SK-N-SH (cell line): ENCODE results near the gene COL24A1. TPM values are rescaled to one million over a fixed set of nuclear protein-coding genes. Genes with fewer than 3 reads are reported as not detected.

Experiments
- CTCF ChIA-PET: fragments of 300-600, 350-600 bp; formaldehyde crosslinking; extraction: SDS; loops from one replicate; lab custom pipeline; 2021; lab: Yijun Ruan, JAX
- POLR2A ChIA-PET: fragments of 350-600 bp; sonication (Branson Sonifier 250); formaldehyde crosslinking; extraction: SDS; loops from one replicate; lab custom pipeline; 2020; ENCODE audit warnings: antibody characterized with exemption, inconsistent platforms; lab: Yijun Ruan, JAX
- DNase-seq: peaks from one replicate; pipeline ENCODE4 v3.0.0; 2012
- H2AFZ ChIP-seq: fragments of 200-600 bp; sonication (generic); 2 replicates; pipeline ENCODE4 v1.8.1; 2016; ENCODE audit warnings: antibody characterized with exemption, mild to moderate bottlenecking, low read depth
- H3F3A ChIP-seq: fragments of 200-600 bp; sonication (generic); replicated peaks from 2 replicates; pipeline ENCODE3; 2016; ENCODE audit warnings: antibody characterized with exemption, mild to moderate bottlenecking; ENCODE audit not compliant: insufficient read depth
- H3K27ac ChIP-seq, 2 experiments: fragments of 200-500 bp in 1 of 2; fragments of 200-600 bp in 1 of 2; sonication (Bioruptor generic) in 1 of 2; sonication (generic), shearing (Covaris generic) in 1 of 2; 2 replicates each; pipeline versions ENCODE4 v1.5.1 to v1.6.1; 2014 to 2016; ENCODE audit warnings: low read depth in 2 of 2, inconsistent platforms in 1 of 2, low read length in 1 of 2, mild to moderate bottlenecking in 1 of 2, mixed read lengths in 1 of 2
- H3K27me3 ChIP-seq: fragments of 200-600 bp; sonication (generic), shearing (Covaris generic); 2 replicates; pipeline ENCODE4 v1.6.1; 2016; ENCODE audit warnings: mixed run types; ENCODE audit not compliant: insufficient read depth
- H3K36me3 ChIP-seq, 2 experiments: fragments of 200-500 bp in 1 of 2; fragments of 200-600 bp in 1 of 2; sonication (Bioruptor generic) in 1 of 2; sonication (generic) in 1 of 2; replicated peaks in 1 of 2; 2 replicates each; pipeline versions ENCODE3 to v1.5.1; 2014 to 2016; ENCODE audit warnings: low read length in 1 of 2, mild to moderate bottlenecking in 1 of 2; ENCODE audit not compliant: insufficient read depth in 2 of 2, control insufficient read depth in 1 of 2
- H3K4me1 ChIP-seq, 2 experiments: fragments of 200-500 bp in 1 of 2; fragments of 200-600 bp in 1 of 2; sonication (Bioruptor generic) in 1 of 2; sonication (generic), shearing (Covaris generic) in 1 of 2; 2 replicates each; pipeline versions ENCODE4 v1.5.1 to v1.6.1; 2014 to 2016; ENCODE audit warnings: low read depth in 1 of 2, low read length in 1 of 2, mixed run types in 1 of 2; ENCODE audit not compliant: insufficient read depth in 2 of 2, control insufficient read depth in 1 of 2
- H3K4me2 ChIP-seq: fragments of 200-600 bp; sonication (generic), shearing (Covaris generic); 2 replicates; pipeline ENCODE4 v1.6.1; 2017; ENCODE audit warnings: mixed run types
- H3K4me3 ChIP-seq, 2 experiments: fragments of 200-500 bp in 1 of 2; fragments of 200-600 bp in 1 of 2; sonication (Bioruptor generic) in 1 of 2; sonication (generic), shearing (Covaris generic) in 1 of 2; 2 replicates each; pipeline versions ENCODE4 v1.5.1 to v1.8.1; 2014 to 2016; ENCODE audit warnings: low read depth in 2 of 2, inconsistent platforms in 1 of 2, low read length in 1 of 2, mild to moderate bottlenecking in 1 of 2, mixed read lengths in 1 of 2, moderate library complexity in 1 of 2
- H3K79me2 ChIP-seq: fragments of 200-600 bp; sonication (generic); 2 replicates; pipeline ENCODE4 v1.8.1; 2017; ENCODE audit warnings: mild to moderate bottlenecking; ENCODE audit not compliant: insufficient read depth
- H3K9ac ChIP-seq: fragments of 200-600 bp; sonication (generic); 2 replicates; pipeline ENCODE4 v1.6.1; 2017; ENCODE audit warnings: mixed run types
- H3K9me2 ChIP-seq: fragments of 200-600 bp; sonication (generic); 2 replicates; pipeline ENCODE4 v1.6.1; 2017; ENCODE audit warnings: mixed run types
- H3K9me3 ChIP-seq: fragments of 200-600 bp; sonication (generic); 2 replicates; pipeline ENCODE4 v1.6.1; 2017; ENCODE audit warnings: mixed run types, mild to moderate bottlenecking, moderate library complexity
- H4K20me1 ChIP-seq: fragments of 200-600 bp; sonication (generic); 2 replicates; pipeline ENCODE4 v1.6.1; 2017; ENCODE audit warnings: mild to moderate bottlenecking, mixed run types; ENCODE audit not compliant: insufficient read depth
- CHD2 ChIP-seq: fragments of 150-350 bp; IDR thresholded peaks from 2 replicates; pipeline ENCODE4 v1.6.1; 2018; ENCODE audit warnings: low read length; ENCODE audit not compliant: partially characterized antibody
- EZH2phosphoT487 ChIP-seq: fragments of 200-600 bp; sonication (generic); IDR thresholded peaks from 2 replicates; pipeline ENCODE4 v1.6.1; 2017; ENCODE audit warnings: low read depth, mixed run types, mild to moderate bottlenecking, antibody characterized with exemption, moderate library complexity, borderline replicate concordance
- FOSL2 ChIP-seq: IDR thresholded peaks from 2 replicates; pipeline ENCODE4 v1.4.0; 2012; ENCODE audit warnings: low read depth, mild to moderate bottlenecking, moderate library complexity, borderline replicate concordance
- MXI1 ChIP-seq: IDR thresholded peaks from 2 replicates; pipeline ENCODE4 v1.6.1; 2012; ENCODE audit warnings: mild to moderate bottlenecking, low read depth, low read length, improper control_type of control experiment
- NFIC ChIP-seq: IDR thresholded peaks from 2 replicates; pipeline ENCODE4 v1.4.0; 2012; ENCODE audit warnings: borderline replicate concordance
- NRF1 ChIP-seq: IDR thresholded peaks from 2 replicates; pipeline ENCODE4 v1.6.1; 2012; ENCODE audit warnings: low read depth, mild to moderate bottlenecking, low read length
- POLR2AphosphoS5 ChIP-seq: IDR thresholded peaks from 2 replicates; pipeline ENCODE4 v1.6.1; 2012; ENCODE audit warnings: low read depth, low read length
- RCOR1 ChIP-seq: fragments of 150-350 bp; IDR thresholded peaks from 2 replicates; pipeline ENCODE4 v1.6.1; 2017; ENCODE audit warnings: antibody characterized with exemption, low read length
- RFX5 ChIP-seq: IDR thresholded peaks from 2 replicates; pipeline ENCODE4 v1.6.1; 2012; ENCODE audit warnings: mild to moderate bottlenecking, improper control_type of control experiment, low read length
- RXRA ChIP-seq: IDR thresholded peaks from 2 replicates; pipeline ENCODE4 v1.4.0; 2012; ENCODE audit warnings: low read depth, mild to moderate bottlenecking, borderline replicate concordance
- SIN3A ChIP-seq: IDR thresholded peaks from 2 replicates; pipeline ENCODE4 v1.6.1; 2012; ENCODE audit warnings: low read depth, mild to moderate bottlenecking, low read length, moderate library complexity, borderline replicate concordance
- TAF1 ChIP-seq: IDR thresholded peaks from 2 replicates; pipeline ENCODE4 v1.6.1; 2012; ENCODE audit warnings: low read depth, mild to moderate bottlenecking, low read length, moderate library complexity, borderline replicate concordance
- TCF12 ChIP-seq: IDR thresholded peaks from 2 replicates; pipeline ENCODE4 v1.4.0; 2012
- TEAD4 ChIP-seq: IDR thresholded peaks from 2 replicates; pipeline ENCODE4 v1.4.0; 2012; ENCODE audit warnings: mild to moderate bottlenecking, borderline replicate concordance; ENCODE audit not compliant: insufficient read depth
- YY1 ChIP-seq: IDR thresholded peaks from 2 replicates; pipeline ENCODE4 v1.4.0; 2012; ENCODE audit warnings: low read depth, mild to moderate bottlenecking
- WGBS: methylation state at CpG from one replicate; pipeline ENCODE4 v1.1.6; 2017; ENCODE audit warnings: low lambda C conversion rate; 5-methylcytosine and 5-hydroxymethylcytosine counted together
- polyA plus RNA-seq, 3 experiments: library from polyadenylated mRNA; depleted of rRNA; stranded (reverse); fragments of >200 nt; gene quantifications; 2 replicates each; pipeline ENCODE4 v1.2.3, GENCODE V29; 2012
- TF ChIP-seq, protein P1 (sequence below): IDR thresholded peaks from 2 replicates; pipeline ENCODE4 v1.4.0; 2012; ENCODE audit warnings: low read depth
- TF ChIP-seq, protein P2 (sequence below): IDR thresholded peaks from 2 replicates; pipeline ENCODE4 v1.4.0; 2012; ENCODE audit warnings: low read depth, borderline replicate concordance
- TF ChIP-seq, protein P3 (sequence below): fragments of 150-350 bp; IDR thresholded peaks from 2 replicates; pipeline ENCODE4 v1.6.1; 2017; ENCODE audit warnings: antibody characterized with exemption, low read length, low read depth, borderline replicate concordance
- TF ChIP-seq, protein P4 (sequence below): fragments of 200-600 bp; sonication (generic); IDR thresholded peaks from 2 replicates; pipeline ENCODE4 v1.6.1; 2017; ENCODE audit warnings: antibody characterized with exemption, mild to moderate bottlenecking, moderate library complexity
- TF ChIP-seq, protein P5 (sequence below): IDR thresholded peaks from 2 replicates; pipeline ENCODE4 v1.6.1; 2012; ENCODE audit warnings: mild to moderate bottlenecking, low read depth, low read length, moderate library complexity

The COL24A1 gene
- polyA plus RNA-seq, 1 of the 3 experiments (the other 2 are of a cell fraction), result not detected

DNA sequence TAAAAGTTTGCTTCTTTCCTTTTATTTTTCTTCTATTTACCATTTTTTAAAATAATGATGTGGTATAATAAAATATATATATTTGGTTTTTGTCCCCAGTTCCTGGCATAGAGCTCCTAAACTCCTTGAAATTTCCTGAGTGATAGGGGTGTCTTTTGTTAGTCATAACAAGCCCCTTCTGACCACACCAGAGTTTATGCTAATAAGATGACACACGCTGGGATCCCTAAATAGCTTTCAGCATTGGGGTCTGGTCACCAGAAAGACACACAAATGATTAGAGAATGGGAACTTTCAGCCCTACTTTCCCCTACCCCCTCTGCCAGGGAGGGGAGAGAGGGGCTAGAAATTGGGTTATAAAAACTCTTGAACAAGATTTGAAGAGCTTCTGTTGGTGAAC lies 56.2 kb downstream of the COL24A1 start:
- 11% methylated on average over 1 of the region's 1 CpG for WGBS

More for the DNA sequence above, 56.2 kb downstream of the COL24A1 start:
- H3K9me2 ChIP-seq, result no peaks in the 10 kb centered on the region
- DNase-seq, result no peak
- H4K20me1 ChIP-seq, result no peaks in the 10 kb centered on the region
- no peak overlapping the region for H2AFZ ChIP-seq
- no peak overlapping the region for H3K27ac ChIP-seq
- no peak overlapping the region for H3K4me3 ChIP-seq
- 0 out of 2 replicates have a peak, but pooled peaks cover 7% of the 10 kb centered on the region for H3K27me3 ChIP-seq
- H3K4me1 ChIP-seq, result no peaks in the 10 kb centered on the region
- H3F3A ChIP-seq, result no peaks in the 10 kb centered on the region
- no peaks in the 10 kb centered on the region for H3K36me3 ChIP-seq
- TF ChIP-seq RFX5 (no peak), YY1 (no peak), TEAD4 (no peak), SIN3A (no peak), FOSL2 (no peak), RXRA (no peak), EZH2phosphoT487 (no peak), NFIC (no peak), TCF12 (no peak), NRF1 (no peak), MXI1 (no peak), CHD2 (no peak), RCOR1 (no peak), TAF1 (no peak), POLR2AphosphoS5 (no peak)
- TF ChIP-seq, protein P1, sequence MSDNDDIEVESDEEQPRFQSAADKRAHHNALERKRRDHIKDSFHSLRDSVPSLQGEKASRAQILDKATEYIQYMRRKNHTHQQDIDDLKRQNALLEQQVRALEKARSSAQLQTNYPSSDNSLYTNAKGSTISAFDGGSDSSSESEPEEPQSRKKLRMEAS, result no peak
- TF ChIP-seq, protein P2, sequence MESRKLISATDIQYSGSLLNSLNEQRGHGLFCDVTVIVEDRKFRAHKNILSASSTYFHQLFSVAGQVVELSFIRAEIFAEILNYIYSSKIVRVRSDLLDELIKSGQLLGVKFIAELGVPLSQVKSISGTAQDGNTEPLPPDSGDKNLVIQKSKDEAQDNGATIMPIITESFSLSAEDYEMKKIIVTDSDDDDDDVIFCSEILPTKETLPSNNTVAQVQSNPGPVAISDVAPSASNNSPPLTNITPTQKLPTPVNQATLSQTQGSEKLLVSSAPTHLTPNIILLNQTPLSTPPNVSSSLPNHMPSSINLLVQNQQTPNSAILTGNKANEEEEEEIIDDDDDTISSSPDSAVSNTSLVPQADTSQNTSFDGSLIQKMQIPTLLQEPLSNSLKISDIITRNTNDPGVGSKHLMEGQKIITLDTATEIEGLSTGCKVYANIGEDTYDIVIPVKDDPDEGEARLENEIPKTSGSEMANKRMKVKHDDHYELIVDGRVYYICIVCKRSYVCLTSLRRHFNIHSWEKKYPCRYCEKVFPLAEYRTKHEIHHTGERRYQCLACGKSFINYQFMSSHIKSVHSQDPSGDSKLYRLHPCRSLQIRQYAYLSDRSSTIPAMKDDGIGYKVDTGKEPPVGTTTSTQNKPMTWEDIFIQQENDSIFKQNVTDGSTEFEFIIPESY, result no peak
- TF ChIP-seq, protein P3, sequence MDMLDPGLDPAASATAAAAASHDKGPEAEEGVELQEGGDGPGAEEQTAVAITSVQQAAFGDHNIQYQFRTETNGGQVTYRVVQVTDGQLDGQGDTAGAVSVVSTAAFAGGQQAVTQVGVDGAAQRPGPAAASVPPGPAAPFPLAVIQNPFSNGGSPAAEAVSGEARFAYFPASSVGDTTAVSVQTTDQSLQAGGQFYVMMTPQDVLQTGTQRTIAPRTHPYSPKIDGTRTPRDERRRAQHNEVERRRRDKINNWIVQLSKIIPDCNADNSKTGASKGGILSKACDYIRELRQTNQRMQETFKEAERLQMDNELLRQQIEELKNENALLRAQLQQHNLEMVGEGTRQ, result no peak
- TF ChIP-seq, protein P4, sequence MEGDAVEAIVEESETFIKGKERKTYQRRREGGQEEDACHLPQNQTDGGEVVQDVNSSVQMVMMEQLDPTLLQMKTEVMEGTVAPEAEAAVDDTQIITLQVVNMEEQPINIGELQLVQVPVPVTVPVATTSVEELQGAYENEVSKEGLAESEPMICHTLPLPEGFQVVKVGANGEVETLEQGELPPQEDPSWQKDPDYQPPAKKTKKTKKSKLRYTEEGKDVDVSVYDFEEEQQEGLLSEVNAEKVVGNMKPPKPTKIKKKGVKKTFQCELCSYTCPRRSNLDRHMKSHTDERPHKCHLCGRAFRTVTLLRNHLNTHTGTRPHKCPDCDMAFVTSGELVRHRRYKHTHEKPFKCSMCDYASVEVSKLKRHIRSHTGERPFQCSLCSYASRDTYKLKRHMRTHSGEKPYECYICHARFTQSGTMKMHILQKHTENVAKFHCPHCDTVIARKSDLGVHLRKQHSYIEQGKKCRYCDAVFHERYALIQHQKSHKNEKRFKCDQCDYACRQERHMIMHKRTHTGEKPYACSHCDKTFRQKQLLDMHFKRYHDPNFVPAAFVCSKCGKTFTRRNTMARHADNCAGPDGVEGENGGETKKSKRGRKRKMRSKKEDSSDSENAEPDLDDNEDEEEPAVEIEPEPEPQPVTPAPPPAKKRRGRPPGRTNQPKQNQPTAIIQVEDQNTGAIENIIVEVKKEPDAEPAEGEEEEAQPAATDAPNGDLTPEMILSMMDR, result no peak
- TF ChIP-seq, protein P5, sequence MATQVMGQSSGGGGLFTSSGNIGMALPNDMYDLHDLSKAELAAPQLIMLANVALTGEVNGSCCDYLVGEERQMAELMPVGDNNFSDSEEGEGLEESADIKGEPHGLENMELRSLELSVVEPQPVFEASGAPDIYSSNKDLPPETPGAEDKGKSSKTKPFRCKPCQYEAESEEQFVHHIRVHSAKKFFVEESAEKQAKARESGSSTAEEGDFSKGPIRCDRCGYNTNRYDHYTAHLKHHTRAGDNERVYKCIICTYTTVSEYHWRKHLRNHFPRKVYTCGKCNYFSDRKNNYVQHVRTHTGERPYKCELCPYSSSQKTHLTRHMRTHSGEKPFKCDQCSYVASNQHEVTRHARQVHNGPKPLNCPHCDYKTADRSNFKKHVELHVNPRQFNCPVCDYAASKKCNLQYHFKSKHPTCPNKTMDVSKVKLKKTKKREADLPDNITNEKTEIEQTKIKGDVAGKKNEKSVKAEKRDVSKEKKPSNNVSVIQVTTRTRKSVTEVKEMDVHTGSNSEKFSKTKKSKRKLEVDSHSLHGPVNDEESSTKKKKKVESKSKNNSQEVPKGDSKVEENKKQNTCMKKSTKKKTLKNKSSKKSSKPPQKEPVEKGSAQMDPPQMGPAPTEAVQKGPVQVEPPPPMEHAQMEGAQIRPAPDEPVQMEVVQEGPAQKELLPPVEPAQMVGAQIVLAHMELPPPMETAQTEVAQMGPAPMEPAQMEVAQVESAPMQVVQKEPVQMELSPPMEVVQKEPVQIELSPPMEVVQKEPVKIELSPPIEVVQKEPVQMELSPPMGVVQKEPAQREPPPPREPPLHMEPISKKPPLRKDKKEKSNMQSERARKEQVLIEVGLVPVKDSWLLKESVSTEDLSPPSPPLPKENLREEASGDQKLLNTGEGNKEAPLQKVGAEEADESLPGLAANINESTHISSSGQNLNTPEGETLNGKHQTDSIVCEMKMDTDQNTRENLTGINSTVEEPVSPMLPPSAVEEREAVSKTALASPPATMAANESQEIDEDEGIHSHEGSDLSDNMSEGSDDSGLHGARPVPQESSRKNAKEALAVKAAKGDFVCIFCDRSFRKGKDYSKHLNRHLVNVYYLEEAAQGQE, result no peak
- POLR2A ChIA-PET, result no interaction called here
- H3K79me2 ChIP-seq, result no peaks in the 10 kb centered on the region
- no peak overlapping the region for H3K9ac ChIP-seq
- CTCF ChIA-PET, result no interaction called here
- no peaks in the 10 kb centered on the region for H3K9me3 ChIP-seq
- H3K4me2 ChIP-seq, result no peak overlapping the region
